Measurements from ENCODE around the gene MON1B. TPM values are rescaled to one million over a fixed set of nuclear protein-coding genes. Genes with fewer than 3 reads are reported as not detected.

MON1B gene
- total RNA-seq, 1 experiment from 2014 or later, result 4.3 TPM

GRCh38 chr16:77193377-77193776 is 2.4 kb downstream of the MON1B start:
- DNase-seq (ENCODE audit: low read depth), result no peak
- in situ Hi-C loops (cut with HindIII; ENCODE audit: low pct_unique_long_range_greater_than_20kb, low sequenced_read_pairs), result no loop called here

GRCh38 chr16:77194295-77195231 is 3.6 kb downstream of the MON1B start:
- in situ Hi-C loops (cut with HindIII; ENCODE audit: low pct_unique_long_range_greater_than_20kb, low sequenced_read_pairs), result no loop called here
- no peak for DNase-seq (ENCODE audit: low read depth)

- in situ Hi-C loops (cut with HindIII; ENCODE audit: low pct_unique_long_range_greater_than_20kb, low sequenced_read_pairs), result no loop called here
- DNase-seq (ENCODE audit: low read depth), result no peak
Observed at GRCh38 chr16:77195411-77195810, 4.4 kb downstream of the MON1B start.

- DNase-seq (ENCODE audit: low read depth), result no peak
- in situ Hi-C loops (cut with HindIII; ENCODE audit: low pct_unique_long_range_greater_than_20kb, low sequenced_read_pairs), result no loop called here
Observed at GRCh38 chr16:77197747-77198146, 6.8 kb downstream of the MON1B start.

GRCh38 chr16:77199211-77199610 is 8.2 kb downstream of the MON1B start, which contains the start of gene SYCE1L:
Gene SYCE1L, plus strand, starts transcription at chr16:77199408. Its CDS starts 44 bp downstream, at chr16:77199452.
- in situ Hi-C loops (cut with HindIII; ENCODE audit: low pct_unique_long_range_greater_than_20kb, low sequenced_read_pairs), result no loop called here
- no peak for DNase-seq (ENCODE audit: low read depth)

GRCh38 chr16:77206533-77206932 is 15.5 kb downstream of the MON1B start:
- in situ Hi-C loops (cut with HindIII; ENCODE audit: low pct_unique_long_range_greater_than_20kb, low sequenced_read_pairs), result no loop called here
- DNase-seq (ENCODE audit: low read depth), result no peak

GRCh38 chr16:77207030-77207429 is 16.0 kb downstream of the MON1B start:
- no peak for DNase-seq (ENCODE audit: low read depth)
- in situ Hi-C loops (cut with HindIII; ENCODE audit: low pct_unique_long_range_greater_than_20kb, low sequenced_read_pairs), result no loop called here

GRCh38 chr16:77208382-77208781 is 17.4 kb downstream of the MON1B start:
- no peak for DNase-seq (ENCODE audit: low read depth)
- in situ Hi-C loops (cut with HindIII; ENCODE audit: low pct_unique_long_range_greater_than_20kb, low sequenced_read_pairs), result no loop called here

GRCh38 chr16:77211880-77212740 is 21.1 kb downstream of the MON1B start:
- in situ Hi-C loops (cut with HindIII; ENCODE audit: low pct_unique_long_range_greater_than_20kb, low sequenced_read_pairs), result no loop called here
- peak; percentile 92 for DNase-seq (ENCODE audit: low read depth)

GRCh38 chr16:77212741-77213541 is 22.0 kb downstream of the MON1B start:
- in situ Hi-C loops (cut with HindIII; ENCODE audit: low pct_unique_long_range_greater_than_20kb, low sequenced_read_pairs), result no loop called here
- peak; percentile 76 for DNase-seq (ENCODE audit: low read depth)

- peak; percentile 87 for DNase-seq (ENCODE audit: low read depth)
- in situ Hi-C loops (cut with HindIII; ENCODE audit: low pct_unique_long_range_greater_than_20kb, low sequenced_read_pairs), result no loop called here
Observed at GRCh38 chr16:77213542-77214106, 22.6 kb downstream of the MON1B start.

GRCh38 chr16:77214411-77215138 is 23.6 kb downstream of the MON1B start:
- in situ Hi-C loops (cut with HindIII; ENCODE audit: low pct_unique_long_range_greater_than_20kb, low sequenced_read_pairs), result no loop called here
- peak; percentile 7 for DNase-seq (ENCODE audit: low read depth)

GRCh38 chr16:77219437-77219836 is 28.4 kb downstream of the MON1B start:
- DNase-seq (ENCODE audit: low read depth), result no peak
- in situ Hi-C loops (cut with HindIII; ENCODE audit: low pct_unique_long_range_greater_than_20kb, low sequenced_read_pairs), result no loop called here

GRCh38 chr16:77220427-77220826 is 29.4 kb downstream of the MON1B start:
- in situ Hi-C loops (cut with HindIII; ENCODE audit: low pct_unique_long_range_greater_than_20kb, low sequenced_read_pairs), result no loop called here
- no peak for DNase-seq (ENCODE audit: low read depth)

GRCh38 chr16:77221482-77221881 is 30.5 kb downstream of the MON1B start:
- in situ Hi-C loops (cut with HindIII; ENCODE audit: low pct_unique_long_range_greater_than_20kb, low sequenced_read_pairs), result no loop called here
- no peak for DNase-seq (ENCODE audit: low read depth)

- in situ Hi-C loops (cut with HindIII; ENCODE audit: low pct_unique_long_range_greater_than_20kb, low sequenced_read_pairs), result no loop called here
- DNase-seq (ENCODE audit: low read depth), result no peak
Observed at GRCh38 chr16:77223184-77223583, 32.2 kb downstream of the MON1B start.

GRCh38 chr16:77225182-77225581 is 34.2 kb downstream of the MON1B start:
- DNase-seq (ENCODE audit: low read depth), result no peak
- in situ Hi-C loops (cut with HindIII; ENCODE audit: low pct_unique_long_range_greater_than_20kb, low sequenced_read_pairs), result no loop called here
